ENCODE data around the gene MPPED2.

MPPED2 gene

GRCh38 chr11:30422447-30423278 is 163.5 kb downstream of the MPPED2 start:
- no peak for DNase-seq
- Histone ChIP-seq H3K9me3 (no peaks in the 10 kb centered on the region), H3K27me3 (no peaks in the 10 kb centered on the region), H3K4me1 (no peaks in the 10 kb centered on the region), H3K4me3 (ENCODE audit: low read depth, low read length) (no peak overlapping the region), H3K36me3 (no peaks in the 10 kb centered on the region)
- no peak for TF ChIP-seq CTCF (IDR thresholded peaks at IDR 0.05; ENCODE audit: low read depth, low read length)

GRCh38 chr11:30420233-30420787 is 165.8 kb downstream of the MPPED2 start:
- Histone ChIP-seq H3K9me3 (no peaks in the 10 kb centered on the region), H3K27me3 (no peaks in the 10 kb centered on the region), H3K36me3 (no peaks in the 10 kb centered on the region), H3K4me1 (no peaks in the 10 kb centered on the region), H3K4me3 (ENCODE audit: low read depth, low read length) (no peak overlapping the region)
- no peak for TF ChIP-seq CTCF (IDR thresholded peaks at IDR 0.05; ENCODE audit: low read depth, low read length)
- DNase-seq = no peak

GRCh38 chr11:30414806-30415205 is 171.3 kb downstream of the MPPED2 start:
- TF ChIP-seq CTCF (IDR thresholded peaks at IDR 0.05; ENCODE audit: low read depth, low read length) = no peak
- no peak for DNase-seq
- no peaks in the 10 kb centered on the region for H3K27me3 ChIP-seq
- H3K4me3 ChIP-seq (ENCODE audit: low read depth, low read length) = no peak overlapping the region
- no peaks in the 10 kb centered on the region for H3K4me1 ChIP-seq
- H3K36me3 ChIP-seq = no peaks in the 10 kb centered on the region
- no peaks in the 10 kb centered on the region for H3K9me3 ChIP-seq

- H3K36me3 ChIP-seq = no peaks in the 10 kb centered on the region
- H3K9me3 ChIP-seq = no peaks in the 10 kb centered on the region
- DNase-seq = no peak
- TF ChIP-seq CTCF (IDR thresholded peaks at IDR 0.05; ENCODE audit: low read depth, low read length) = no peak
- no peak overlapping the region for H3K4me3 ChIP-seq (ENCODE audit: low read depth, low read length)
- no peaks in the 10 kb centered on the region for H3K27me3 ChIP-seq
- H3K4me1 ChIP-seq = no peaks in the 10 kb centered on the region
These were observed 171.9 kb downstream of the MPPED2 start for GRCh38 chr11:30414244-30414643.

- H3K9me3 ChIP-seq = no peaks in the 10 kb centered on the region
- H3K36me3 ChIP-seq = no peaks in the 10 kb centered on the region
- H3K4me3 ChIP-seq (ENCODE audit: low read depth, low read length) = no peak overlapping the region
- no peak for DNase-seq
- no peaks in the 10 kb centered on the region for H3K27me3 ChIP-seq
- H3K4me1 ChIP-seq = no peaks in the 10 kb centered on the region
- TF ChIP-seq CTCF (IDR thresholded peaks at IDR 0.05; ENCODE audit: low read depth, low read length) = no peak
These were observed 173.6 kb downstream of the MPPED2 start for GRCh38 chr11:30412509-30412908.

GRCh38 chr11:30411383-30411782 is 174.8 kb downstream of the MPPED2 start:
- H3K9me3 ChIP-seq = no peaks in the 10 kb centered on the region
- no peak for TF ChIP-seq CTCF (IDR thresholded peaks at IDR 0.05; ENCODE audit: low read depth, low read length)
- no peaks in the 10 kb centered on the region for H3K4me1 ChIP-seq
- H3K4me3 ChIP-seq (ENCODE audit: low read depth, low read length) = no peak overlapping the region
- no peaks in the 10 kb centered on the region for H3K36me3 ChIP-seq
- H3K27me3 ChIP-seq = no peaks in the 10 kb centered on the region
- DNase-seq = no peak

Data from BE2C (cell line).